ENCODE results near the gene MGAT5. TPM values are rescaled to one million over a fixed set of nuclear protein-coding genes. Genes with fewer than 3 reads are reported as not detected.

The MGAT5 gene
- total RNA-seq, 6 donors from 2014 or later, result 25.3 to 65.5 (median 41.3) TPM

DNA sequence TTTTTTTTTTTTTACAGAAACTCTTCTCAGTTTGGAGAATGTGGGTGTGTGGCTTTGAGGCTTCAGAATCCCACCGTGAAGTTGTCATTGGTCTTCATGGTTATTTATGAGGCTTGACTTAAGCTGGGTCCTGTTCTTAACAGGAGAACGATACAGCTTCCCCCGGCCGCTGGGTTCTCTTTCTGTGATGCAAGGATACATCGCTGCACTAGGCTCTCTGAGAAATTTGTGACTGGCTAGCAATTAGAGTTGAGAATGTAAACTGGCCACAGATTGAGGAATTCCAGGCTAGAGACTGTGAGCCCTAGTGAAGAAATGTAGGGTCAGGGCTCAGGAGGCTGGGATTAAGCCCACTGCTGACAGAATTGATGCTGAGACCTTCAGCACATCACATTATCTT is 29.8 kb downstream of the MGAT5 start:
- ATAC-seq (ENCODE audit: low FRiP score in 2 of 2) (no peak), DNase-seq (no peak)
- H3K36me3 ChIP-seq, result no peaks in the 10 kb centered on the region
- TF ChIP-seq POLR2A (IDR thresholded peaks at IDR 0.05) (no peak), EP300 (IDR thresholded peaks at IDR 0.05) (no peak), POLR2AphosphoS5 (IDR thresholded peaks at IDR 0.05) (no peak)
- TF ChIP-seq, protein P1, sequence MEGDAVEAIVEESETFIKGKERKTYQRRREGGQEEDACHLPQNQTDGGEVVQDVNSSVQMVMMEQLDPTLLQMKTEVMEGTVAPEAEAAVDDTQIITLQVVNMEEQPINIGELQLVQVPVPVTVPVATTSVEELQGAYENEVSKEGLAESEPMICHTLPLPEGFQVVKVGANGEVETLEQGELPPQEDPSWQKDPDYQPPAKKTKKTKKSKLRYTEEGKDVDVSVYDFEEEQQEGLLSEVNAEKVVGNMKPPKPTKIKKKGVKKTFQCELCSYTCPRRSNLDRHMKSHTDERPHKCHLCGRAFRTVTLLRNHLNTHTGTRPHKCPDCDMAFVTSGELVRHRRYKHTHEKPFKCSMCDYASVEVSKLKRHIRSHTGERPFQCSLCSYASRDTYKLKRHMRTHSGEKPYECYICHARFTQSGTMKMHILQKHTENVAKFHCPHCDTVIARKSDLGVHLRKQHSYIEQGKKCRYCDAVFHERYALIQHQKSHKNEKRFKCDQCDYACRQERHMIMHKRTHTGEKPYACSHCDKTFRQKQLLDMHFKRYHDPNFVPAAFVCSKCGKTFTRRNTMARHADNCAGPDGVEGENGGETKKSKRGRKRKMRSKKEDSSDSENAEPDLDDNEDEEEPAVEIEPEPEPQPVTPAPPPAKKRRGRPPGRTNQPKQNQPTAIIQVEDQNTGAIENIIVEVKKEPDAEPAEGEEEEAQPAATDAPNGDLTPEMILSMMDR (IDR thresholded peaks at IDR 0.05), result no peak
- peaks cover 0 to 5% (median 0%) of the 10 kb centered on the region in 4 donors for H3K4me1 ChIP-seq
- H3K9me3 ChIP-seq, result no peaks in the 10 kb centered on the region
- WGBS, 2 donors, result 70 to 87% methylated on average over 5 of the region's 5 CpGs
- no peak overlapping the region for H3K4me3 ChIP-seq
- H3K27me3 ChIP-seq, result no peaks in the 10 kb centered on the region
- no peak overlapping the region for H3K27ac ChIP-seq

DNA sequence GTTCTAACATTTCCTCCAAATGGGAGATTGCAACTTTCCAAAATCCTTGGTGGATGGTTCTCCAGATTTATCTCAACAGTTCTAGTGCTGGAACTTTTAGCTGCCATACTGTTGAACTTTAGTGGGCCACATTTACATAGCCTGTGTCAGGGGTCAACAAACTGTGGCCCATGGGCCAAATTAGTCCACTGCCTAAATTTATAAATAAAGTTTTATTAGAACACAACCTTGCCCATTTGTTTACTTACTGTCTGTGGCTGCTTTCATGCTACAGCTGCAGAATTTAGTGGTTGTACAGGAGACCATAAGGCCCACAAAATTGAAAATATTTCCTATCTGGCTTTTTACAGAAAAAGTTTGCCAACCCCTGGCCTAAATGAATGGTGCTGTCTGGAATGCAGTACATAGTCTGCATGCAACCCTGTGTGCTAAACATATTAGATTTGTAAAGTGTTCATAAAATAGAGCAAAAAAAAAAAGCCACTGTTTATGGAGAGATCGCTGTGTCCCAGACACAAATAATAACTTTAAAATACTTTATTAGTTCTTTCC is 30.3 kb downstream of the MGAT5 start:
- DNase-seq (no peak), ATAC-seq (ENCODE audit: low FRiP score in 2 of 2) (no peak)
- 94 to 98% methylated on average over 1 of the region's 1 CpG for WGBS, 2 donors
- H3K36me3 ChIP-seq, result no peaks in the 10 kb centered on the region
- no peaks in the 10 kb centered on the region for H3K9me3 ChIP-seq
- H3K27ac ChIP-seq, result no peak overlapping the region
- no peak overlapping the region for H3K4me3 ChIP-seq
- H3K4me1 ChIP-seq, result peaks cover 0 to 5% (median under 1%) of the 10 kb centered on the region in 4 donors
- TF ChIP-seq EP300 (IDR thresholded peaks at IDR 0.05) (no peak), POLR2AphosphoS5 (IDR thresholded peaks at IDR 0.05) (no peak), POLR2A (IDR thresholded peaks at IDR 0.05) (no peak)
- TF ChIP-seq, protein P1 (IDR thresholded peaks at IDR 0.05), result no peak
- no peaks in the 10 kb centered on the region for H3K27me3 ChIP-seq

DNA sequence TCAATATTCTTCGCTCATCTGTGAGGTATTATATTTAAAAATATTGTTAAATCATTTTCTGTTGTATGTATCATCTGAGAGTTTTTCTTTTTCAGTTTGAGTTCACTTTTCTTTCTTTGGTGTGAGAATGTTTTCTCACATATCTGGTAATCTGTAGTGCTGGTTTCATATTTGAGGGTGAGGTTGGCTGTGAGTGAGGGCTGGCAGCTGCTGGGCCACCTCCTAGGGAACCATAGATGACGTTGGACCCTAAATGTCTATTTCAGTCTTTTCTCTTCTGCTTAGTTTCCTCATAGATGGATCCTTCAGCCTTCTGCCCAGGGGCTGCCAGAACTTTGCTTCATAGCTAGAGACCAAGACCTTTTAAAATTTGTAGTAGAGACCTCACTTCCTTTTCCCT is 33.5 kb downstream of the MGAT5 start:
- Histone ChIP-seq H3K4me1 (peaks cover 3 to 13% (median 7%) of the 10 kb centered on the region in 4 donors), H3K27me3 (no peaks in the 10 kb centered on the region), H3K36me3 (no peaks in the 10 kb centered on the region), H3K27ac (no peak overlapping the region), H3K4me3 (no peak overlapping the region), H3K9me3 (no peaks in the 10 kb centered on the region)
- TF ChIP-seq POLR2AphosphoS5 (IDR thresholded peaks at IDR 0.05) (no peak), POLR2A (IDR thresholded peaks at IDR 0.05) (no peak), EP300 (IDR thresholded peaks at IDR 0.05) (no peak)
- TF ChIP-seq, protein P1 (IDR thresholded peaks at IDR 0.05), result no peak
- ATAC-seq (ENCODE audit: low FRiP score in 2 of 2) (no peak), DNase-seq (no peak)
- WGBS, 2 donors, result 78 to 80% methylated on average over 2 of the region's 2 CpGs

DNA sequence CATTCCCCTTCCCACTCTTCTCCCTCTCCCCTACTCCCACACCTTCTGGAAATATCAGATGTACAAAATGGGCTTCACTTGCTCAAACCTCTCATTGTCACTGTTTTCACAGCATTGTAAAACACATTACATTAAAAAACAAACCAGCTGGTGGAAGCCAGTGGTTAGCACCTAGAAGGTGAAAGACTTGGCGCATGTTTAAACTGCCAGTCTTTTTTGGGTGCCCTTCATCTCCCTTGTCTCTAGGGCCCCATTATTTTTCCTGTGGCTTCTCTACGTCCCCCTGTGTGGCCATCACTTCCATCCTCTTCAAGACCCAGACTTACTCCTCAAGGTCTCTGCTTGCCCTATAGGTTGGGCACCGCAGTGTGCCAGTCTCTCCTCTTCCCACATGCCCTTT is 34.9 kb downstream of the MGAT5 start:
- Histone ChIP-seq H3K27me3 (no peaks in the 10 kb centered on the region), H3K36me3 (no peaks in the 10 kb centered on the region), H3K4me1 (peaks cover 3 to 17% (median 8%) of the 10 kb centered on the region in 4 donors), H3K9me3 (no peaks in the 10 kb centered on the region), H3K27ac (peak overlapping the region in 1 of 4 donors; percentile 22), H3K4me3 (no peak overlapping the region)
- no peak for TF ChIP-seq POLR2AphosphoS5 (IDR thresholded peaks at IDR 0.05)
- no peak for TF ChIP-seq POLR2A (IDR thresholded peaks at IDR 0.05)
- no peak for TF ChIP-seq EP300 (IDR thresholded peaks at IDR 0.05)
- TF ChIP-seq, protein P1 (IDR thresholded peaks at IDR 0.05), result no peak
- WGBS, 2 donors, result 91 to 92% methylated on average over 3 of the region's 3 CpGs
- DNase-seq, result no peak
- no peak for ATAC-seq (ENCODE audit: low FRiP score in 2 of 2)

DNA sequence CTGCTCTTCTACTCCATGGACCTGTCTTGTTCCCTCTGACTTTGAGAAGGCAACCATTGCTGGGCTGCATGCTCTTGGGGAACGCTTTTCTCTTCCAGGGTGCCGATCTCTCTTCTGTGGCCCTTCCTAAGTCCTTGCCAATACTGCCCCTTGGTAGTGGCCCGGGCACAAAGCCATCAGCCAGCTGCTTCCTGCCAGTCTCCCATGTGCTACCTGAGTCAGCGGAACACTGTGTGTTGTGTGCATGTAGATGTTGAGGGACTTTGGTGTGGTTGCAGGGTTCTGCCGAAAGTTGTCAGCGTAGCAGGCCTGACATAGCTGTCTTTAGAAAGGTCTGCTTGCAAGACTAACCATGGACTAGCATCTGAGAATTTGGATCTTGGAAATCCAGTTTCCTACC is 35.4 kb downstream of the MGAT5 start:
- TF ChIP-seq EP300 (IDR thresholded peaks at IDR 0.05), result no peak
- no peak for TF ChIP-seq POLR2AphosphoS5 (IDR thresholded peaks at IDR 0.05)
- TF ChIP-seq, protein P1 (IDR thresholded peaks at IDR 0.05), result no peak
- TF ChIP-seq POLR2A (IDR thresholded peaks at IDR 0.05), result no peak
- no peaks in the 10 kb centered on the region for H3K36me3 ChIP-seq
- H3K4me3 ChIP-seq, result no peak overlapping the region
- no peaks in the 10 kb centered on the region for H3K9me3 ChIP-seq
- H3K4me1 ChIP-seq, result peaks cover 5 to 21% (median 10%) of the 10 kb centered on the region in 4 donors
- no peak for ATAC-seq (ENCODE audit: low FRiP score in 2 of 2)
- WGBS, 2 donors, result 86 to 91% methylated on average over 6 of the region's 6 CpGs
- no peaks in the 10 kb centered on the region for H3K27me3 ChIP-seq
- no peak for DNase-seq
- H3K27ac ChIP-seq, result peak overlapping the region in 1 of 4 donors; percentile 22
